ENCODE results near the gene B4GALNT2.

DNA sequence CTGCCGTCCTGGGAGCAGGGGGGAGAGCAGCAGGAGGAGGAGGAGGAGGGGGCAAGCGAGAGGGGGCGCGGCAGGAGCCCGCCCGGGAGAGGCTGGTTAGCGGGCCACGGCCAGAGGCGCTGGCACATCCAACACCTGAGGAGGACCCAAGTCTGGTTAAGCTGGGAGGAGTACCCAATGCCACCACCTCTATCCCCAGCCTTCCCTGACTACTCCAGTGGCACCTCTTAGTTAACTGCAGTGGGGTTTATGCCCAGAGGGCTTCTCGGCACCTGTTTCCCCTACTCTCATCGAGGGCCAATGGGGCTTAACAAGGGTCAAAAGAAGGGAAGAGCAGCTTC, 92.4 kb downstream of the B4GALNT2 start:
- TF ChIP-seq, protein P1, sequence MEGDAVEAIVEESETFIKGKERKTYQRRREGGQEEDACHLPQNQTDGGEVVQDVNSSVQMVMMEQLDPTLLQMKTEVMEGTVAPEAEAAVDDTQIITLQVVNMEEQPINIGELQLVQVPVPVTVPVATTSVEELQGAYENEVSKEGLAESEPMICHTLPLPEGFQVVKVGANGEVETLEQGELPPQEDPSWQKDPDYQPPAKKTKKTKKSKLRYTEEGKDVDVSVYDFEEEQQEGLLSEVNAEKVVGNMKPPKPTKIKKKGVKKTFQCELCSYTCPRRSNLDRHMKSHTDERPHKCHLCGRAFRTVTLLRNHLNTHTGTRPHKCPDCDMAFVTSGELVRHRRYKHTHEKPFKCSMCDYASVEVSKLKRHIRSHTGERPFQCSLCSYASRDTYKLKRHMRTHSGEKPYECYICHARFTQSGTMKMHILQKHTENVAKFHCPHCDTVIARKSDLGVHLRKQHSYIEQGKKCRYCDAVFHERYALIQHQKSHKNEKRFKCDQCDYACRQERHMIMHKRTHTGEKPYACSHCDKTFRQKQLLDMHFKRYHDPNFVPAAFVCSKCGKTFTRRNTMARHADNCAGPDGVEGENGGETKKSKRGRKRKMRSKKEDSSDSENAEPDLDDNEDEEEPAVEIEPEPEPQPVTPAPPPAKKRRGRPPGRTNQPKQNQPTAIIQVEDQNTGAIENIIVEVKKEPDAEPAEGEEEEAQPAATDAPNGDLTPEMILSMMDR (IDR thresholded peaks at IDR 0.05): no peak
- no peak for TF ChIP-seq POLR2AphosphoS5 (IDR thresholded peaks at IDR 0.05)
